GM12878 (cell line): ENCODE results near the gene EEFSEC. TPM values are rescaled to one million over a fixed set of nuclear protein-coding genes. Genes with fewer than 3 reads are reported as not detected.

Experiments
- ATAC-seq: fragments of 200-7000 bp; cut with Tn5 transposase; 3 replicates; pipeline ENCODE4 v1.9.1; 2020; ENCODE audit warnings: mild to moderate bottlenecking, moderate library complexity
- BruUV-seq: library from RNA; stranded (reverse); fragments of 400-500 nt; replicated peaks from 2 replicates; lab custom pipeline; 2021; lab: Mats Ljungman, UMichigan
- CTCF ChIA-PET: fragments of 300-600 bp; sonication (Branson Sonifier 250); formaldehyde crosslinking; extraction: SDS; loops from one replicate; lab custom pipeline; 2021; ENCODE audit warnings: inconsistent platforms; lab: Yijun Ruan, JAX
- POLR2A ChIA-PET: fragments of 350-600 bp; formaldehyde crosslinking; extraction: SDS; loops from one replicate; lab custom pipeline; 2021; ENCODE audit warnings: inconsistent platforms; lab: Charles Lee
- RAD21 ChIA-PET: fragments of 300-600 bp; sonication (Branson Sonifier 250); formaldehyde crosslinking; loops from one replicate; lab custom pipeline; 2023; ENCODE audit warnings: antibody characterized with exemption; ENCODE audit not compliant: unreplicated experiment; lab: Charles Lee
- SMC1A ChIA-PET: fragments of 300-600 bp; sonication (Branson Sonifier 250); formaldehyde crosslinking; loops from one replicate; lab custom pipeline; 2023; ENCODE audit not compliant: unreplicated experiment, uncharacterized antibody; lab: Charles Lee
- DNase-seq: peaks from one replicate; pipeline ENCODE4 v3.0.0-alpha.2; 2011; ENCODE audit warnings: low read depth, low spot score
- FAIRE-seq: peaks from 3 replicates; lab custom pipeline; 2011; peaks lifted over from hg19 to GRCh38; lab: Jason Lieb, UNC
- H2AFZ ChIP-seq: 2 replicates; pipeline ENCODE4 v1.6.0; 2011; ENCODE audit warnings: low read depth, low read length, control low read depth; ENCODE audit not compliant: control insufficient read depth
- H3K27ac ChIP-seq: 2 replicates; pipeline ENCODE4 v1.5.1; 2011; ENCODE audit warnings: control low read depth; ENCODE audit not compliant: control insufficient read depth, insufficient read depth
- H3K27me3 ChIP-seq, 2 experiments: replicated peaks in 1 of 2; 2 replicates each; pipeline versions ENCODE4 v1.6.0 to v1.6.1; 2011; ENCODE audit warnings: low read length in 1 of 2; ENCODE audit not compliant: control insufficient read depth in 2 of 2, insufficient read depth in 2 of 2
- H3K36me3 ChIP-seq, 2 experiments: 2 replicates each; pipeline ENCODE4 v1.5.1; 2011; ENCODE audit warnings: low read length in 1 of 2; ENCODE audit not compliant: control insufficient read depth in 2 of 2, insufficient read depth in 2 of 2
- H3K4me1 ChIP-seq: 2 replicates; pipeline ENCODE4 v1.6.1; 2011; ENCODE audit warnings: mild to moderate bottlenecking, low read length, moderate library complexity, mixed read lengths; ENCODE audit not compliant: control insufficient read depth, insufficient read depth
- H3K4me2 ChIP-seq: 2 replicates; pipeline ENCODE4 v1.6.0; 2011; ENCODE audit warnings: control low read depth; ENCODE audit not compliant: control insufficient read depth, insufficient read depth
- H3K4me3 ChIP-seq: fragments of 200-600 bp; sonication (generic); 2 replicates; pipeline ENCODE4 v1.5.1; 2016
- H3K79me2 ChIP-seq: 2 replicates; pipeline ENCODE4 v1.6.0; 2011; ENCODE audit warnings: low read length; ENCODE audit not compliant: control insufficient read depth, insufficient read depth
- H3K9ac ChIP-seq: 2 replicates; pipeline ENCODE4 v1.8.0; 2011; ENCODE audit warnings: low read length, control low read depth, mixed read lengths; ENCODE audit not compliant: control insufficient read depth, insufficient read depth
- H3K9me3 ChIP-seq: replicated peaks from 3 replicates; pipeline ENCODE4 v1.5.1; 2011; ENCODE audit warnings: mild to moderate bottlenecking, low read length; ENCODE audit not compliant: control insufficient read depth, insufficient read depth
- H4K20me1 ChIP-seq: 2 replicates; pipeline ENCODE4 v1.6.0; 2011; ENCODE audit not compliant: control insufficient read depth, insufficient read depth
- CBX3 ChIP-seq: fragments of 200-600 bp; sonication (generic); IDR thresholded peaks from 2 replicates; pipeline ENCODE4 v1.6.1; 2016; ENCODE audit warnings: low read depth, borderline replicate concordance
- RBBP5 ChIP-seq: fragments of 200-600 bp; sonication (generic); conservative IDR thresholded peaks from 2 replicates; pipeline ENCODE4 v1.6.1; 2016
- RFX5 ChIP-seq: IDR thresholded peaks from 2 replicates; pipeline ENCODE4 v1.6.1; 2011; ENCODE audit warnings: low read depth, low read length, improper control_type of control experiment
- RUNX3 ChIP-seq: IDR thresholded peaks from 2 replicates; pipeline ENCODE4 v1.6.1; 2012; ENCODE audit warnings: low read length, inconsistent platforms
- SP1 ChIP-seq: IDR thresholded peaks from one replicate; pipeline ENCODE4 v1.6.1; 2011; ENCODE audit warnings: low read depth, low read length
- SRF ChIP-seq, 2 experiments: IDR thresholded peaks; 2 replicates each; pipeline ENCODE4 v1.6.1; 2011; ENCODE audit warnings: low read depth in 2 of 2, low read length in 2 of 2, mild to moderate bottlenecking in 1 of 2, moderate library complexity in 1 of 2
- TCF7 ChIP-seq: IDR thresholded peaks from 2 replicates; pipeline ENCODE4 v1.6.1; 2014; ENCODE audit warnings: antibody characterized with exemption, borderline replicate concordance
- ZNF217 ChIP-seq: fragments of 450-650 bp; IDR thresholded peaks from 2 replicates; pipeline ENCODE4 v1.6.1; 2017; ENCODE audit warnings: antibody characterized with exemption, mild to moderate bottlenecking
- ZNF24 ChIP-seq: fragments of 450-650 bp; IDR thresholded peaks from 2 replicates; pipeline ENCODE4 v1.6.1; 2017; ENCODE audit warnings: antibody characterized with exemption, mild to moderate bottlenecking
- ZZZ3 ChIP-seq: IDR thresholded peaks from 2 replicates; pipeline ENCODE4 v1.6.1; 2011; ENCODE audit warnings: low read depth; ENCODE audit not compliant: control insufficient read depth, insufficient read length
- WGBS: methylation state at CpG from one replicate; pipeline ENCODE4 v1.1.6; 2016; ENCODE audit warnings: low lambda C conversion rate; ENCODE audit not compliant: insufficient replicate concordance, insufficient coverage; ENCODE audit errors: missing lambda C conversion rate; 5-methylcytosine and 5-hydroxymethylcytosine counted together
- in situ Hi-C: fragments of 300-500 bp; cut with MboI; formaldehyde crosslinking; loops from 9 replicates; pipeline ENCODE4 v1.14.3; 2018; ENCODE audit warnings: mixed read lengths
- intact Hi-C: fragments of 100-400 bp; cut with micrococcal nuclease; formaldehyde crosslinking; loops from one replicate; pipeline ENCODE4 v1.14.2; 2022; ENCODE audit not compliant: unreplicated experiment
- polyA plus RNA-seq, 11 experiments: library from polyadenylated mRNA; depleted of rRNA in 4 of 11; unstranded in 6 of 11; stranded (reverse) in 5 of 11; fragments of >200 nt; fragmentation: Nextera tagmentation in 4 of 11; fragmentation: Illumina TruSeq in 1 of 11; extraction: Ambion mirVana in 4 of 11; extraction: Trizol in 1 of 11; gene quantifications; 1 replicate in 1 of 11; 2 replicates in 10 of 11; pipeline versions ENCODE4 v1.2.1 to v1.2.3, GENCODE V29; 2011 to 2016; ENCODE audit warnings: inconsistent platforms in 2 of 11, missing spikeins in 2 of 11, low read depth in 1 of 11
- total RNA-seq, 4 experiments: library from RNA; depleted of rRNA in 3 of 4; stranded (reverse); fragments of >200 nt in 3 of 4; fragmentation: Illumina TruSeq in 1 of 4; extraction: Trizol in 1 of 4; gene quantifications; 2 replicates each; pipeline versions ENCODE4 v1.2.1 to v1.2.3, GENCODE V29; 2013 to 2021
- TF ChIP-seq, protein P1 (sequence below): fragments of 450-650 bp; IDR thresholded peaks from 2 replicates; pipeline ENCODE4 v1.6.1; 2018; ENCODE audit warnings: borderline replicate concordance, mild to moderate bottlenecking; ENCODE audit not compliant: partially characterized antibody
- TF ChIP-seq, protein P2 (sequence below), 3 experiments: IDR thresholded peaks in 2 of 3; conservative IDR thresholded peaks in 1 of 3; 2 replicates each; pipeline ENCODE4 v1.5.1; 2011; ENCODE audit warnings: low read depth in 3 of 3, low read length in 3 of 3, mild to moderate bottlenecking in 3 of 3, control low read depth in 2 of 3, moderate library complexity in 2 of 3, inconsistent platforms in 1 of 3, mixed read lengths in 1 of 3; ENCODE audit not compliant: control insufficient read depth in 2 of 3, insufficient read depth in 1 of 3; ENCODE audit errors: extremely low read depth in 1 of 3
- TF ChIP-seq, protein P3 (sequence below): fragments of 450-650 bp; IDR thresholded peaks from 2 replicates; pipeline ENCODE4 v1.6.1; 2017; ENCODE audit warnings: mild to moderate bottlenecking, low read depth, inconsistent platforms; ENCODE audit not compliant: poor library complexity, severe bottlenecking
- TF ChIP-seq, protein P4 (sequence below): IDR thresholded peaks from 2 replicates; pipeline ENCODE4 v1.6.1; 2012; ENCODE audit warnings: low read depth, low read length, improper control_type of control experiment

The EEFSEC gene
- total and polyA plus RNA-seq, 10 of the 15 experiments (the other 5 are each of a cell fraction or from before 2014, with no cell fraction given): 0.29 to 29.1 (median 16.1) TPM

DNA sequence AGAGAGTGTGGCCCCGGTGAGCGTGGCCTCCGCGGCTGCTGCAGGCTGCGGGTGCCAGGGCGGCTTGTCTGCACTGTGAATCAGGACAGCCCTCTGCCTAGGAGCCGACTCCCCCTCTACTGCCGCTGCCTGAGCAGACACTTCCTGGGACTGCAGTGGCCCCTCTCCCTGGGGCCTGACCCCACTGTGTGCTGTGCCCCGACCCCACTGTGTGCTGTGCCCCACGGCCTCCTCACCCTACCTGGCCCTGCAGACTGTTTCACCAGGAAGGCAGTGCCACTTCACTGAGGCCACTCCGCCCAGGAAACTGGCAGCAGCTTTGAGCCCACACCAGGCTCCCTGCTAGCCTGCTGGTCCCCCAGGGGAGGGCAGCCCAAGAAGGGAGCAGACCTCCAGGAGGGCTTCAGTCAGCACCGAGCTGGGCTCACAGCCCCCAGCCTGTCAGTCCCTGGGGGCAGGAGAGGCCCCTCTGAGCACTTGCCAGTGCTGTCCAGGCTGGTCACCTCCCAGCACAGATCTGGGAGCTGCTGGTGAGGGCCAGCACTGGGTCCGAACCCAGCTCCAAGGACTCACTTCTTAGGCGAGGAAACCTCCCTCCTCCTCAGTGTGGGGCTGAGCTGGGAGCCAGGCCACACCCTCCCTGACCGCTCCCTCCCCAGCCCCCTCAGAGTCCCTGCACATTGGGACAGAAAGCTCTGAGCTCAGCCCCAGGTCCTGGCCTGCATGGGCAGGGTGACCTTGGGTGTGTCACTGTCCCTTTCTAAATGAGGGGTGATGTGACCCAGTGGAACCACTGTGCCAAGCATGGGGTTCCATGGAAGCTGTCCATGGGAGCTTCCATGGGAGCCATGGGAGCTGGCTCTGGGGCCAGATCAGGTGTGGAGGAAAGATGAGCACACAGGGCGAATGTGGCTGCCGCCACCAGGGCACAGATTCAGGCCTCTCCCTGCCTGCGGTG, 256.6 kb downstream of the EEFSEC start:
- Histone ChIP-seq H3K4me2 (no peak overlapping the region), H3K36me3 (no peaks in the 10 kb centered on the region), H3K9me3 (no peaks in the 10 kb centered on the region), H3K4me3 (no peak overlapping the region), H3K4me1 (no peaks in the 10 kb centered on the region), H3K79me2 (no peaks in the 10 kb centered on the region), H3K27me3 (no peaks in the 10 kb centered on the region), H4K20me1 (no peaks in the 10 kb centered on the region), H2AFZ (no peak overlapping the region), H3K27ac (no peak overlapping the region), H3K9ac (no peak overlapping the region)
- ChIA-PET SMC1A (no interaction called here), CTCF (no interaction called here), RAD21 (no interaction called here), POLR2A (no interaction called here)
- FAIRE-seq (no peak), ATAC-seq (no peak), DNase-seq (no peak)
- BruUV-seq: no TSS peak
- in situ Hi-C loops: no loop called here
- WGBS: 95% methylated on average over 18 of the region's 18 CpGs
- intact Hi-C loops: no loop called here
- TF ChIP-seq, protein P1, sequence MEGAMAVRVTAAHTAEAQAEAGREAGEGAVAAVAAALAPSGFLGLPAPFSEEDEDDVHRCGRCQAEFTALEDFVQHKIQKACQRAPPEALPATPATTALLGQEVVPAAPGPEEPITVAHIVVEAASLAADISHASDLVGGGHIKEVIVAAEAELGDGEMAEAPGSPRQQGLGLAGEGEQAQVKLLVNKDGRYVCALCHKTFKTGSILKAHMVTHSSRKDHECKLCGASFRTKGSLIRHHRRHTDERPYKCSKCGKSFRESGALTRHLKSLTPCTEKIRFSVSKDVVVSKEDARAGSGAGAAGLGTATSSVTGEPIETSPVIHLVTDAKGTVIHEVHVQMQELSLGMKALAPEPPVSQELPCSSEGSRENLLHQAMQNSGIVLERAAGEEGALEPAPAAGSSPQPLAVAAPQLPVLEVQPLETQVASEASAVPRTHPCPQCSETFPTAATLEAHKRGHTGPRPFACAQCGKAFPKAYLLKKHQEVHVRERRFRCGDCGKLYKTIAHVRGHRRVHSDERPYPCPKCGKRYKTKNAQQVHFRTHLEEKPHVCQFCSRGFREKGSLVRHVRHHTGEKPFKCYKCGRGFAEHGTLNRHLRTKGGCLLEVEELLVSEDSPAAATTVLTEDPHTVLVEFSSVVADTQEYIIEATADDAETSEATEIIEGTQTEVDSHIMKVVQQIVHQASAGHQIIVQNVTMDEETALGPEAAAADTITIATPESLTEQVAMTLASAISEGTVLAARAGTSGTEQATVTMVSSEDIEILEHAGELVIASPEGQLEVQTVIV: no peak
- TF ChIP-seq, protein P2, sequence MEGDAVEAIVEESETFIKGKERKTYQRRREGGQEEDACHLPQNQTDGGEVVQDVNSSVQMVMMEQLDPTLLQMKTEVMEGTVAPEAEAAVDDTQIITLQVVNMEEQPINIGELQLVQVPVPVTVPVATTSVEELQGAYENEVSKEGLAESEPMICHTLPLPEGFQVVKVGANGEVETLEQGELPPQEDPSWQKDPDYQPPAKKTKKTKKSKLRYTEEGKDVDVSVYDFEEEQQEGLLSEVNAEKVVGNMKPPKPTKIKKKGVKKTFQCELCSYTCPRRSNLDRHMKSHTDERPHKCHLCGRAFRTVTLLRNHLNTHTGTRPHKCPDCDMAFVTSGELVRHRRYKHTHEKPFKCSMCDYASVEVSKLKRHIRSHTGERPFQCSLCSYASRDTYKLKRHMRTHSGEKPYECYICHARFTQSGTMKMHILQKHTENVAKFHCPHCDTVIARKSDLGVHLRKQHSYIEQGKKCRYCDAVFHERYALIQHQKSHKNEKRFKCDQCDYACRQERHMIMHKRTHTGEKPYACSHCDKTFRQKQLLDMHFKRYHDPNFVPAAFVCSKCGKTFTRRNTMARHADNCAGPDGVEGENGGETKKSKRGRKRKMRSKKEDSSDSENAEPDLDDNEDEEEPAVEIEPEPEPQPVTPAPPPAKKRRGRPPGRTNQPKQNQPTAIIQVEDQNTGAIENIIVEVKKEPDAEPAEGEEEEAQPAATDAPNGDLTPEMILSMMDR (IDR thresholded peaks at IDR 0.05 in 2 of 3, conservative IDR thresholded peaks at IDR 0.05 in 1 of 3; ENCODE audit: control insufficient read depth in 2 of 3, extremely low read depth in 1 of 3, insufficient read depth in 1 of 3, low read depth in 3 of 3, low read length in 3 of 3): no peak
- no peak for TF ChIP-seq ZNF217
- no peak for TF ChIP-seq SRF (IDR thresholded peaks at IDR 0.05; ENCODE audit: low read depth in 2 of 2, low read length in 2 of 2)
- no peak for TF ChIP-seq ZZZ3
- TF ChIP-seq RUNX3: no peak
- TF ChIP-seq CBX3: no peak
- no peak for TF ChIP-seq TCF7
- TF ChIP-seq SP1: no peak
- no peak for TF ChIP-seq ZNF24
- TF ChIP-seq, protein P3, sequence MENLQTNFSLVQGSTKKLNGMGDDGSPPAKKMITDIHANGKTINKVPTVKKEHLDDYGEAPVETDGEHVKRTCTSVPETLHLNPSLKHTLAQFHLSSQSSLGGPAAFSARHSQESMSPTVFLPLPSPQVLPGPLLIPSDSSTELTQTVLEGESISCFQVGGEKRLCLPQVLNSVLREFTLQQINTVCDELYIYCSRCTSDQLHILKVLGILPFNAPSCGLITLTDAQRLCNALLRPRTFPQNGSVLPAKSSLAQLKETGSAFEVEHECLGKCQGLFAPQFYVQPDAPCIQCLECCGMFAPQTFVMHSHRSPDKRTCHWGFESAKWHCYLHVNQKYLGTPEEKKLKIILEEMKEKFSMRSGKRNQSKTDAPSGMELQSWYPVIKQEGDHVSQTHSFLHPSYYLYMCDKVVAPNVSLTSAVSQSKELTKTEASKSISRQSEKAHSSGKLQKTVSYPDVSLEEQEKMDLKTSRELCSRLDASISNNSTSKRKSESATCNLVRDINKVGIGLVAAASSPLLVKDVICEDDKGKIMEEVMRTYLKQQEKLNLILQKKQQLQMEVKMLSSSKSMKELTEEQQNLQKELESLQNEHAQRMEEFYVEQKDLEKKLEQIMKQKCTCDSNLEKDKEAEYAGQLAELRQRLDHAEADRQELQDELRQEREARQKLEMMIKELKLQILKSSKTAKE: no peak
- TF ChIP-seq, protein P4, sequence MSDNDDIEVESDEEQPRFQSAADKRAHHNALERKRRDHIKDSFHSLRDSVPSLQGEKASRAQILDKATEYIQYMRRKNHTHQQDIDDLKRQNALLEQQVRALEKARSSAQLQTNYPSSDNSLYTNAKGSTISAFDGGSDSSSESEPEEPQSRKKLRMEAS: no peak
- no peak for TF ChIP-seq RBBP5
- no peak for TF ChIP-seq RFX5
